COR-L47 (cell line): Measurements from ENCODE around the gene ZBTB45.

Source experiments
- DNase-seq: peaks from one replicate; lab custom pipeline; 2025; lab: John Stamatoyannopoulos, UW

ZBTB45 gene

GRCh38 chr19:58519355-58520256 is at the start of gene ZBTB45:
ZBTB45 (minus strand) TSS chr19:58519810; CDS start chr19:58517673, 2,137 bp downstream.
- DNase-seq, result peak; percentile 96

- DNase-seq, result no peak
Measured at GRCh38 chr19:58568453-58569130, 49.0 kb upstream of the ZBTB45 start.

- no peak for DNase-seq
Measured at GRCh38 chr19:58566989-58567388, 47.4 kb upstream of the ZBTB45 start.

- no peak for DNase-seq
Measured at GRCh38 chr19:58563823-58564222, 44.2 kb upstream of the ZBTB45 start.

GRCh38 chr19:58563034-58563573 is 43.5 kb upstream of the ZBTB45 start:
- no peak for DNase-seq

- DNase-seq, result no peak
Measured at GRCh38 chr19:58562122-58563033, 42.8 kb upstream of the ZBTB45 start.

- DNase-seq, result no peak
Measured at GRCh38 chr19:58561373-58562121, 41.9 kb upstream of the ZBTB45 start.

- no peak for DNase-seq
Measured at GRCh38 chr19:58560921-58561320, 41.3 kb upstream of the ZBTB45 start.

GRCh38 chr19:58560007-58560887 is 40.6 kb upstream of the ZBTB45 start:
- DNase-seq, result no peak

GRCh38 chr19:58559275-58560006 is 39.8 kb upstream of the ZBTB45 start:
- no peak for DNase-seq

- no peak for DNase-seq
Measured at GRCh38 chr19:58558623-58559274, 39.1 kb upstream of the ZBTB45 start.

- no peak for DNase-seq
Measured at GRCh38 chr19:58558066-58558622, 38.5 kb upstream of the ZBTB45 start, which contains the start of gene UBE2M. UBE2M (minus strand) TSS chr19:58558611; CDS start chr19:58558381, 230 bp downstream.

GRCh38 chr19:58557221-58558065 is 37.8 kb upstream of the ZBTB45 start:
- DNase-seq, result no peak

- DNase-seq, result no peak
Measured at GRCh38 chr19:58556622-58557220, 37.1 kb upstream of the ZBTB45 start.

- no peak for DNase-seq
Measured at GRCh38 chr19:58555920-58556621, 36.5 kb upstream of the ZBTB45 start.

- DNase-seq, result no peak
Measured at GRCh38 chr19:58555369-58555885, 35.8 kb upstream of the ZBTB45 start.
